DND-41 (cell line): ENCODE data around the gene PRMT3.

ENCODE experiments used
- CTCF ChIP-seq: IDR thresholded peaks from 2 replicates; pipeline ENCODE4 v1.5.1; 2012; ENCODE audit warnings: borderline replicate concordance, low read length, moderate library complexity, mild to moderate bottlenecking; ENCODE audit not compliant: poor library complexity, severe bottlenecking; ENCODE audit errors: extremely low read depth
- EZH2 ChIP-seq: IDR thresholded peaks from 3 replicates; pipeline ENCODE4 v1.6.1; 2012; ENCODE audit warnings: borderline replicate concordance, low read depth, mild to moderate bottlenecking, moderate library complexity, low read length, inconsistent platforms; ENCODE audit not compliant: severe bottlenecking

DNA sequence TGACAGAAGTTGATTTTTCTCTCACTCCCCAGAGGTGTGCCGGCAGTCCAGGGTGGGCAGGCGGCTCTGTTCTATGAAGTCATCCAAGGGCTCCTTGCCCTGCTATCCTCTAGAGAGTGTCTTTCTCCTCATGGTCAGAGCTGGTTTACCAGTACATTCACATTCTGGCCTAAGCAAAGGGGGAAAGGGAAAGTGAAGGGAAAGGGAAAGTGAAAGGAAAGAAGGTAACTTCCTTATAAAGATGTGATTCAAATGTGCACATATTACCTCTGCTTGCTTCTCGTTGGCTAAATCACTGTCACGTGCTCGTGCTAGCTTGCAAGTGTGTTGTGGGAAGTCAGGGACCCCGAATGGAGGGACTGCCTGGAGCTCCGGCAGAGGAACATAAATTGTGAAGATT is 26.9 kb upstream of the PRMT3 start:
- TF ChIP-seq CTCF (no peak), EZH2 (no peak)
